HL-60/S4 treated with phorbol 12-myristate 13-acetate at 8.2 ng/mL for 4 days and 3 days (cell line): ENCODE data around the gene STPG1.
"Not testable (repeated sequence)": the region's sequence is repeated elsewhere in the genome, so short reads cannot be mapped to it uniquely, and the experiment has no call there.

Source experiments
- in situ Hi-C: fragments of 300-500 bp; cut with MboI; formaldehyde crosslinking; loops from 2 replicates; pipeline ENCODE4 v1.15.0; 2022; ENCODE audit warnings: low sequenced_read_pairs

Gene STPG1

GRCh38 chr1:24413350-24414163 is at the start of gene STPG1:
STPG1 (minus strand) TSS chr1:24413782; CDS start chr1:24401388, 12,394 bp downstream.
- in situ Hi-C loops, result no loop called here

- in situ Hi-C loops, result not testable (repeated sequence)
Measured at GRCh38 chr1:24462128-24462527, 48.5 kb upstream of the STPG1 start.

- in situ Hi-C loops, result no loop called here
Measured at GRCh38 chr1:24459551-24460266, 46.1 kb upstream of the STPG1 start.

DNA sequence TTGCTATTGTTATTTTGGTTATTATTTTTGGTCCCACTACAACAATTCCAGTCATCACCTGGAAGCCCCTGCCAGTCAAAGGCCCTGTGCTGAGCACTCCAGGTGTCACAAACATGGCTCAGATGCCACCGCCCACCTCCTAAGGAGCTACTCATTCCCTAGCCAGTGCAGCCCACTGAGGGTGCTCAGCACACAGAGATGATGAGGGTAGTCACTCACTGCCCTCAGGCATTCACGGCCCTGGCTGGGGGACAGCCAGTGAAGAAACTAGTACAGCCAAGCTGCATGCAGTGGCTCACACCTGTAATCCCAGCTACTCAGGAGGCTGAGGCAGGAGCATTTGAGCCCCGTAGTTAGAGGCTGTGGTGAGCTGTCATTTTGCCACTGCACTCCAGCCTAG is 44.3 kb upstream of the STPG1 start:
- in situ Hi-C loops, result no loop called here

DNA sequence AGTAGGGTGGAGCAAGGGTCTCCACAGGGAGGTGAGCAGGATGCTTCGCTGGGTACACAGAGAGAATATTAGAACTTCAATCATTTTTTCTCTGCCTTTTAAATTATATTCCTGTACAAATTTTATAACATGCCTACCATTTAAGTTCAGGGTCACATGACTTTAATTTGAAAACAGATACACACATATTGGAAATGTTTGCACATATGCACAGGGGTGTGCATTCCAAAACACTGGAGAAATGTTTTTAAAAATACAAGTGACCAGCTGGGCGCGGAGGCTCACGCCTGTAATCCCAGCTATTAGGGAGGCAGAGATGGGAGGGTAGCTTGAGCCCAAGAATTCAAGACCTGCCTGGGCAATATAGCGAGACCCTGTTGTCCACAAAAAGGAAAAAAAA is 41.7 kb upstream of the STPG1 start:
- in situ Hi-C loops, result no loop called here

DNA sequence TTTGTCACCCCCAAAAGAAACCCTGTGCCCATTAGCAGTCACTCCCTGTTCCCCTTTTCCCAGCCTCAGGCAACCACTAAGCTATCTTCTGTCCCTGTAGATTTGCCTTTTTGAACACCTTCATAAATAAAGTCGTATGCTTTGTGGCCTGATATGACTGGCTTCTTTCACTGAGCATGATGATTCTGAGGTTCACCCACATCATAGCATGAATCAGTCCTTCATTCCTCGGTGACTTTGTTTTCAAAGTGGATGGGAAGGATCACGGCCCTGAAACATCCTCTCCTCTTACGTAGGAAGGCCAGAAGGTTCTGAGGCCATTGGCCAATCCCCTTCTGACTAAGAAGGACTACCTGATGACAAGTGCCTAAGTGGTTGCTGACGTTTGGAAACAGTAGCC is 41.1 kb upstream of the STPG1 start:
- in situ Hi-C loops, result no loop called here

- in situ Hi-C loops, result no loop called here
Measured at GRCh38 chr1:24452922-24453485, 39.4 kb upstream of the STPG1 start.

GRCh38 chr1:24451746-24452145 is 38.2 kb upstream of the STPG1 start:
- in situ Hi-C loops, result no loop called here

GRCh38 chr1:24450857-24451397 is 37.3 kb upstream of the STPG1 start:
- in situ Hi-C loops, result no loop called here

- in situ Hi-C loops, result no loop called here
Measured at GRCh38 chr1:24450316-24450715, 36.7 kb upstream of the STPG1 start.

- in situ Hi-C loops, result not testable (repeated sequence)
Measured at GRCh38 chr1:24446446-24446845, 32.9 kb upstream of the STPG1 start.

DNA sequence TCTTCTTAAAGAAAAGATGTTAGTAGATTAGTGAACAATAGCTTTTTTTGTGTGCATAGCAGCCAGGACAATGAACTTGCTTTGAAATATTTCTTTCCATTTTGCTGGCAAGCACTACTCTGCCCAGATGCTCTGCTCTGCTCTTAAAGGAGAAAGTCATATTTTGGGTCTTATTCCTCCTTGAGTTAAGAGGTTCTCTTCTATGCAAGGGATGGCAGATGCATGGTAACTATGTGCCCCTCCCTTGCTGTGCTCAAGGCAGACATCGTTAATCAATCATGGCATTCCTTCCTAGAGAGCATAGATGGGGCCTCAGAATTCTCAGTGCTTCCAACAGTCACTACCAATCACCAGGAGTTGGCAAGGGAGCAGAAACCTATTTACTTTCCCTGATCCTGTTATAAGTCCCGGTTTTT is 29.7 kb upstream of the STPG1 start:
- in situ Hi-C loops, result no loop called here

DNA sequence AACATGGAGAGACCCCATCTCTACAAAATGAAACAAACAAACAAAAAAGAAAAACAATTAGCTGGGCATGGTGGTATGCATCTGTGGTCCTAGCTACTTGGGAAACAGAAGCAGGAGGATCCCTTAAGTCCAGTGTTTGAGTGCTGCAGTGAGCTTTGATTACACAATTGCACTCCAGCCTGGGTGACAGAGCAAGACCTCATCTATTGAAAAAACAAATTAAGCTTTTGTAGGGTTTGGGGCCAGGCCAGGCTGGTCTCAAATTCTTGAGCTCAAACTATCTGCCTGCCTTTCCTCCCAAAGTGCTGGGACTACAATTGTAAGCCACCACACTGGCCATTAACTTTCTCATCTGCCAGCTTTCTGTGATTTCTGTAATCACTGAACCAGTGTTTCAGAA is 29.2 kb upstream of the STPG1 start:
- in situ Hi-C loops, result no loop called here

GRCh38 chr1:24441996-24442668 is 28.6 kb upstream of the STPG1 start:
- in situ Hi-C loops, result no loop called here

DNA sequence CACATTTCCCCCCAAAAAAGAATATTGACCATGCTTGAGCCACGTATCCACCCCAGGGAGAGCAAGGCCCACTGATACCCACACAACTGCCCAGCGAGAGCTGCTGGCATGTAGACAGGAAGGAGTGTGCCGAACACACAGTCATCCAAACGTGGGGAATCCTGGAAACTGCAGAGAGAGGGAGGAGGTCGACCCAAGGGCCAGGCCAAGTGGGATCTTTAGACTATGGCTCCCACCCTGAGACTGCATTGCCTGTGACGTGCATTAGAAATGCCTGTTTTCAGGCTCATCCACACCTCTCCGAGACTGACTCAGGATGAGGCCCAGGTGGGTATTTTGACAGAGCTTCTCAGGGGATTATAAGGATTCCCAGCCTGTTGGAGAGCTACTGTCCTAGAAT is 27.9 kb upstream of the STPG1 start:
- in situ Hi-C loops, result no loop called here

DNA sequence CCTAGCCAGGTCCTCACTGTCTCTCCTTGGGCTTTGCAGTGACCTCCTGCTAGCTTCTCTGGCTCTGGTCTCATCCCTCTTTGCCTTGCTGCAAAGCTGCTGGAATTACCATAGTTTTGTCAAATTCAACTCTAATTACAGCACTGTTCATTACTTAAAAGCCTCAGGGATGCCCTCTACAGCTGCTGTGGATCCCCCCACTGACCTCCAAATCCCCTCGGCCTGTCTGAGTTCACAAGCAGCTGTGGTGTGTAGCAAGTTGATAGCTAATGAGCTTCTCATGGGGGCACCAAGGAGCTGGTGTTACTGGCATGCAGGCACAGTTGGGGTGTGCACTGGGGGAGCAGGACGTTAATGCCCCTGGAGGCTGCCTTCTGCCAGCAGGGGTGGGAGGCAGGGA is 26.9 kb upstream of the STPG1 start:
- in situ Hi-C loops, result no loop called here

DNA sequence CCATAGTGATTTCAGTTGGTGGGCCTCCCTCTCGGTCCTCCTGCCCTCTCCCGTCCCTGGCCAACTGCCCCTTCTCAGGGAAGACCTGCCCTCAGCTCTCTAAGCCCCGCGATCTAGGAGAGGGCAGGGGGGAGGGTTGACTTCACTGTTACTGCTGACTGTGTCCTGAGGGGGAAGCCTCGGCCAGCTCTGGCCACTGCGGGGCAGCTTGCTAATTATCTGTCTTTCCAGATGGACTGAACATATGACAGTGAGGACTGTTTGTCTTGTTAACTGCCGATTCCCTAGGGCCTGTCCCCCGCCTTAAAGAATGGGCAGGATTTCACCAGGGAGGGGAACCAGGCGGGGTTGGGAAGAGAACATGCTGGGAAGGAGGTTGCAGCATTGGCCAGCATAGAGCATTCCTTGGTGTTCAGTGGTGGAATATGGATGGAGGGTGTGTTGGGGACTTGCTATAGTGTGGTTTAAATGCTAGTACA is 24.9 kb upstream of the STPG1 start:
- in situ Hi-C loops, result no loop called here

- in situ Hi-C loops, result no loop called here
Measured at GRCh38 chr1:24437631-24438396, 24.2 kb upstream of the STPG1 start.

- in situ Hi-C loops, result no loop called here
Measured at GRCh38 chr1:24435782-24436365, 22.3 kb upstream of the STPG1 start.

GRCh38 chr1:24427545-24427862 is 13.9 kb upstream of the STPG1 start:
- in situ Hi-C loops, result no loop called here
